Upper lobe of left lung (tissue), 6 donors: Measurements from ENCODE around the gene LLPH. TPM values are rescaled to one million over a fixed set of nuclear protein-coding genes. Genes with fewer than 3 reads are reported as not detected.

Experiments
- ATAC-seq, 2 donors: fragments of 200-7000 bp; cut with Tn5 transposase; one replicate each; pipeline ENCODE4 v1.9.1; 2022; ENCODE audit warnings: mild to moderate bottlenecking in 2 of 2, moderate library complexity in 2 of 2; ENCODE audit not compliant: low FRiP score in 2 of 2
- DNase-seq, 2 donors: peaks; one replicate each; pipeline ENCODE4 v3.0.0-alpha.2; 2019 to 2020
- H3K27ac ChIP-seq, 4 donors: fragments of 200-600 bp; sonication (generic); one replicate each; pipeline ENCODE4 v1.5.1; 2016 to 2019
- H3K27me3 ChIP-seq, 4 donors: fragments of 200-600 bp; sonication (generic); one replicate each; pipeline ENCODE4 v1.5.1; 2017 to 2019
- H3K36me3 ChIP-seq, 4 donors: fragments of 200-600 bp; sonication (generic); one replicate each; pipeline ENCODE4 v1.5.1; 2016 to 2019
- H3K4me1 ChIP-seq, 4 donors: fragments of 200-600 bp; sonication (generic); one replicate each; pipeline ENCODE4 v1.5.1; 2018 to 2019
- H3K4me3 ChIP-seq, 4 donors: fragments of 200-600 bp; sonication (generic); one replicate each; pipeline ENCODE4 v1.5.1; 2017 to 2019; ENCODE audit warnings: mild to moderate bottlenecking in 2 of 4, moderate library complexity in 1 of 4
- H3K9me3 ChIP-seq, 4 donors: fragments of 200-600 bp; sonication (generic); one replicate each; pipeline ENCODE4 v1.5.1; 2018 to 2019
- EP300 ChIP-seq, 4 donors: sonication (generic); formaldehyde crosslinking; IDR thresholded peaks; one replicate each; pipeline ENCODE4 v1.5.1; 2017; ENCODE audit warnings: antibody characterized with exemption in 4 of 4, control low read depth in 2 of 4
- POLR2A ChIP-seq, 4 donors: fragments of 450-650 bp; IDR thresholded peaks; one replicate each; pipeline ENCODE4 v1.5.1; 2016 to 2017; ENCODE audit warnings: antibody characterized with exemption in 4 of 4, mild to moderate bottlenecking in 2 of 4
- POLR2AphosphoS5 ChIP-seq, 2 donors: sonication (generic); formaldehyde crosslinking; IDR thresholded peaks; one replicate each; pipeline ENCODE4 v1.5.1; 2017; ENCODE audit warnings: antibody characterized with exemption in 2 of 2
- WGBS, 2 donors: methylation state at CpG; one replicate each; pipeline ENCODE4 v1.1.5; 2017 to 2018; 5-methylcytosine and 5-hydroxymethylcytosine counted together
- total RNA-seq, 6 donors: library from RNA; depleted of rRNA in 4 of 6; stranded (reverse); fragments of >200 nt in 4 of 6; gene quantifications; one replicate each; pipeline versions ENCODE4 v1.1.0 to v1.2.1, GENCODE V29; 2016 to 2021
- TF ChIP-seq, protein P1 (sequence below), 6 experiments: fragments of 450-650 bp in 4 of 6; fragments of 200-600 bp in 2 of 6; sonication (generic) in 2 of 6; IDR thresholded peaks; one replicate each; pipeline ENCODE4 v1.5.1; 2016 to 2019; ENCODE audit warnings: antibody characterized with exemption in 6 of 6
- donor health status: DM: no; HTN: no; CAD: no; lungs with moderate emphysema.
- donor health status: DM: no; HTN: yes; CAD: no; lungs with severe emphysema.

LLPH gene
- total RNA-seq, 6 donors from 2014 or later = 2.1 to 18.5 (median 5.9) TPM

DNA sequence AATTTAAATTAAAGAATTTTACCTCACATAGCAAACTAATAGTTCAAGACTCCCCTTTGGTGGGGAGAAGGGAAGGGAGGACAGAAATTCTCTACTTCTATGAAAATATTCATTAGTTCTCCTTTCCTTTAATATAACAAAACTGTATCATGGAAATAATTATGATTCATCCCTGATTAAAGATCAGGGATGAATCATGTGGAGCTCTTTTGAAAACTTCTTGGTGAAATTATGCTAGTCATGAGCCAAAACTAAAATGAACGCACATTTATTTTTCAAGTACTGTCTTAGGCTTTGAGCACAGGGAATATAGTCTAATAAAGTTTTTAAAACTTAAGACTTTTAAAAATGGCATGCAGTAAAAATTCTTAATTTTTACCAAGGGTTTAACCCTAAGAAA lies 22.2 kb upstream of the LLPH start:
- peaks cover 0 to 13% (median 9%) of the 10 kb centered on the region in 4 donors for H3K4me1 ChIP-seq
- peaks cover 0 to 35% (median 1%) of the 10 kb centered on the region in 4 donors for H3K36me3 ChIP-seq
- ATAC-seq (peak in 1 of 2 donors; percentile 36), DNase-seq (no peak)
- H3K27ac ChIP-seq = no peak overlapping the region
- WGBS, 2 donors = 83 to 84% methylated on average over 1 of the region's 1 CpG
- no peak overlapping the region for H3K4me3 ChIP-seq
- H3K27me3 ChIP-seq = no peaks in the 10 kb centered on the region
- no peaks in the 10 kb centered on the region for H3K9me3 ChIP-seq
- TF ChIP-seq POLR2A (IDR thresholded peaks at IDR 0.05) (no peak), POLR2AphosphoS5 (IDR thresholded peaks at IDR 0.05) (no peak), EP300 (IDR thresholded peaks at IDR 0.05) (no peak)
- TF ChIP-seq, protein P1, sequence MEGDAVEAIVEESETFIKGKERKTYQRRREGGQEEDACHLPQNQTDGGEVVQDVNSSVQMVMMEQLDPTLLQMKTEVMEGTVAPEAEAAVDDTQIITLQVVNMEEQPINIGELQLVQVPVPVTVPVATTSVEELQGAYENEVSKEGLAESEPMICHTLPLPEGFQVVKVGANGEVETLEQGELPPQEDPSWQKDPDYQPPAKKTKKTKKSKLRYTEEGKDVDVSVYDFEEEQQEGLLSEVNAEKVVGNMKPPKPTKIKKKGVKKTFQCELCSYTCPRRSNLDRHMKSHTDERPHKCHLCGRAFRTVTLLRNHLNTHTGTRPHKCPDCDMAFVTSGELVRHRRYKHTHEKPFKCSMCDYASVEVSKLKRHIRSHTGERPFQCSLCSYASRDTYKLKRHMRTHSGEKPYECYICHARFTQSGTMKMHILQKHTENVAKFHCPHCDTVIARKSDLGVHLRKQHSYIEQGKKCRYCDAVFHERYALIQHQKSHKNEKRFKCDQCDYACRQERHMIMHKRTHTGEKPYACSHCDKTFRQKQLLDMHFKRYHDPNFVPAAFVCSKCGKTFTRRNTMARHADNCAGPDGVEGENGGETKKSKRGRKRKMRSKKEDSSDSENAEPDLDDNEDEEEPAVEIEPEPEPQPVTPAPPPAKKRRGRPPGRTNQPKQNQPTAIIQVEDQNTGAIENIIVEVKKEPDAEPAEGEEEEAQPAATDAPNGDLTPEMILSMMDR (IDR thresholded peaks at IDR 0.05) = no peak

DNA sequence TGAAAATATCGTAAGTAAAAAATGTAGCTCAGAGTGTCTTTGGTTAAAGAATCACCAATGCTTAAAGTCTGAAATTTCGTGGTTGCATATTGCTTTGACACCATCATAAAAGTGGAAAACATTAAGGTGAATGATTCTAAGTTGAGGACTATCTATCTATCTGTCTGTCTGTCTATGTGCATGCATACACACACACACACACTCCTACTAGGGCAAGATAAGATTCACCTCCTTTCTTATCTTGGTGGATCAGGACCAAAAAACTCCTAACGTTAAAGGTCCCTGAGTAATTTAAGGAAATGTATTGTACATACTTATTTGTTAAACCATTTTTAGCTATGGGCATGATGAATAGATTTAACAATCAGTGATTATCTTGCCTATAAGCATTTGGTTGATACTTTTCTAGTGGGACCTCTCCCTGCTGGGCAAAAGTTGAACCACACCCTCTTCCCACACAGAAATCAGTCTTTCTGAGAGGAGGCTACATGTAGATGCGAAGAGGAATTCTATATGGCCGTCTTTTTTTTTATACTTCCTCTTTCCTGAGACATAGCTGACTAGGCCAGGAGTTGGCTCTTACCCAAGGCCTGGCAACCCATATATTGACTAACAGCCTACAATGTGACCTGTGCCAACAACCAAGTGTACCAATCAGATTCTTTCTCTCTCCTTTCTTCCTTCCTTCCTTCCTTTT lies 19.3 kb upstream of the LLPH start:
- no peaks in the 10 kb centered on the region for H3K27me3 ChIP-seq
- H3K4me3 ChIP-seq = no peak overlapping the region
- DNase-seq (peak in 1 of 2 donors; percentile 65), ATAC-seq (peak in 1 of 2 donors; percentile 76)
- peak overlapping the region in 3 of 4 donors; percentile 2 to 72 (median 42) for H3K27ac ChIP-seq
- TF ChIP-seq, protein P1 (IDR thresholded peaks at IDR 0.05) = peak in 4 of 6 experiments; percentile 12 to 42 (median 34)
- TF ChIP-seq EP300 (IDR thresholded peaks at IDR 0.05) = no peak
- H3K4me1 ChIP-seq = peaks cover 12 to 15% (median 14%) of the 10 kb centered on the region in 4 donors
- no peaks in the 10 kb centered on the region for H3K9me3 ChIP-seq
- WGBS, 2 donors = 62 to 80% methylated on average over 5 of the region's 5 CpGs
- H3K36me3 ChIP-seq = peaks cover 0 to 50% (median 1%) of the 10 kb centered on the region in 4 donors

DNA sequence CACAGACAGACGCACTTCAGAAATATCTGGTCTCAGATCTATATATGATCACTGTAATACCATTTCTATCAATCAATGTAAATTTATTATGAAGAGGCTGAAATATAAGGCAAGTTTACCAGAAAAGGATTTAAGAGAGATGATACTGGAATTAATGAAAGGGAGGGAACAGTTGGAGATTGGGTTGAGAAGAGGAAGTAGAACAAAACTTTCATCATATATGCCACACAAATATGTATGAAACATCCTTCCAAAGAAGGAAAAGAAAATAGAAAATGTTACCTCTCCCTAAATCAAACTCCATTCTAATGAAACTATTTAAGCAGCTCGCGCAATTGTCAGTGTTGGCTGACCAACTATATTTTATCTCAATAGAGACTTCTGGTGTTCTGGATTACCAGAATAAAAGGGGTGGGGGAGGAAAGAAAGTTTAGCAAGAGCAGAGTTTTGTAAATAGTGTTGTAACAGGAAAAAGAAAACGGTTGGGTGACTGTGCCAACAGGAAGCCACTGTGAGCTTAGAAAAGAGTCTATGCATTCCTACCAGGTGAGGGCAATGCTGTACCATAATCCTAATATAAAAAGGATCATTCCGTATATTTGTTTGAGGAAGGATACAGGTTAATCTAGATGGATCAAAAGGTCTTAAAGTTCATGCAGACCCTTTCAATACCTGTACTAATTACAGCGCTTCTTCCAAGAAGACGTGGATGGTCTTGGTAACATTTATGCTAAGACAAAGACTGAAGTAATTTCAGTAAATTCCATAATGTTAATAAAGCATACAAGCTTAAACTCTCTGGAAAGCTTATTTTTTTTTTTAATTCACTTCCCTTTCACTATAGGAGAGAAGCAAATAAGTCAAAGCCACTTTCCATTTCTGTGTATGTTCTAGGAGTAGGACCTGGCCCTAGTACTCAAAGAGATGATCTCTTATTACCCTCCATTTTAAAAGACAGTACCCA lies 14.5 kb upstream of the LLPH start:
- ATAC-seq (peak; percentile 91 to 92), DNase-seq (peak in 1 of 2 donors; percentile 69)
- 30% methylated on average over 7 of the region's 7 CpGs for WGBS, 2 donors
- Histone ChIP-seq H3K36me3 (peaks cover 0 to 59% (median 5%) of the 10 kb centered on the region in 4 donors), H3K27me3 (no peaks in the 10 kb centered on the region), H3K4me1 (peaks cover 12 to 19% (median 18%) of the 10 kb centered on the region in 4 donors), H3K4me3 (no peak overlapping the region), H3K9me3 (peaks cover 4 to 14% (median 13%) of the 10 kb centered on the region in 4 donors), H3K27ac (peak overlapping the region; percentile 60 to 85 (median 72))
- TF ChIP-seq EP300 (IDR thresholded peaks at IDR 0.05) (peak in 2 of 4 donors; percentile 3 to 80), POLR2AphosphoS5 (IDR thresholded peaks at IDR 0.05) (peak in 1 of 2 donors; percentile 64), POLR2A (IDR thresholded peaks at IDR 0.05) (peak in 1 of 4 donors; percentile 32)
- TF ChIP-seq, protein P1 (IDR thresholded peaks at IDR 0.05) = peak; percentile 50 to 86 (median 70)

DNA sequence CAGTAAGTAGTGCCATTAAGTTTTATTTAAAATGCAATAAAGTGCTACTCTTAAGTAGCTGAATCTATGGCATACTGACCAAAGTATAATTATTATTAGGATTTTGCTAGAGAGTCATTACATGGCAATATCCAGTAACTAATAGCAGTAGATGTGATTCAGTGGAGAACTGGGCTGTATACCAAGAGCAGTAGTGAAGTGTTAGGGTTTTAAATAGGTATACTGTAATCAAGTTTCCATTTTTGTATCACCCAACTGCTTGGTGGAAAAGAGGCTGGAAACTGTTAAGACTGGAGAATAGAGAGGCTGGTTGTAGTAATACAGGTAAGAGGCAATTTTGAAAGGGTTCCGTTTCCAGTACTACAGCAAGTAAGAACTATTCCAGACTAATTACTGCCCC lies 13.3 kb upstream of the LLPH start:
- peaks cover 0 to 62% (median 8%) of the 10 kb centered on the region in 4 donors for H3K36me3 ChIP-seq
- DNase-seq = no peak

More for the DNA sequence above, 13.3 kb upstream of the LLPH start:
- no peak overlapping the region for H3K4me3 ChIP-seq
- ATAC-seq = no peak
- peaks cover 12 to 19% (median 15%) of the 10 kb centered on the region in 4 donors for H3K4me1 ChIP-seq
- peak overlapping the region; percentile 17 to 85 (median 70) for H3K27ac ChIP-seq
- peaks cover 4 to 14% (median 13%) of the 10 kb centered on the region in 4 donors for H3K9me3 ChIP-seq
- TF ChIP-seq, protein P1 (IDR thresholded peaks at IDR 0.05) = no peak
- no peak for TF ChIP-seq POLR2A (IDR thresholded peaks at IDR 0.05)
- 96 to 100% methylated on average over 1 of the region's 1 CpG for WGBS, 2 donors
- H3K27me3 ChIP-seq = no peaks in the 10 kb centered on the region
